NCI-H748 (cell line): ENCODE data around the gene HLA-A.
"Not testable (repeated sequence)": the region's sequence is repeated elsewhere in the genome, so short reads cannot be mapped to it uniquely, and the experiment has no call there.

ENCODE experiments used
- DNase-seq: peaks from one replicate; lab custom pipeline; 2025; ENCODE audit not compliant: unreplicated experiment; lab: John Stamatoyannopoulos, UW

The HLA-A gene

GRCh38 chr6:29959467-29959866 is 17.1 kb downstream of the HLA-A start:
- no peak for DNase-seq

- no peak for DNase-seq
These were observed 19.6 kb downstream of the HLA-A start for GRCh38 chr6:29961966-29962365.

- not testable (repeated sequence) for DNase-seq
These were observed 21.4 kb downstream of the HLA-A start for GRCh38 chr6:29963697-29964096.

- peak; percentile 43 for DNase-seq
These were observed 22.2 kb downstream of the HLA-A start for GRCh38 chr6:29964518-29964886.

- peak; percentile 94 for DNase-seq
These were observed 22.7 kb downstream of the HLA-A start for GRCh38 chr6:29964887-29965562.

GRCh38 chr6:29965563-29965872 is 23.2 kb downstream of the HLA-A start:
- peak; percentile 48 for DNase-seq

- peak; percentile 93 for DNase-seq
These were observed 23.7 kb downstream of the HLA-A start for GRCh38 chr6:29965873-29966601.

GRCh38 chr6:29967379-29968010 is 25.2 kb downstream of the HLA-A start:
- peak; percentile 76 for DNase-seq

GRCh38 chr6:29968130-29968529 is 25.8 kb downstream of the HLA-A start:
- no peak for DNase-seq

- no peak for DNase-seq
These were observed 26.6 kb downstream of the HLA-A start for GRCh38 chr6:29968905-29969304.

GRCh38 chr6:29970711-29971110 is 28.4 kb downstream of the HLA-A start:
- DNase-seq: no peak

- no peak for DNase-seq
These were observed 32.7 kb downstream of the HLA-A start for GRCh38 chr6:29974901-29975560.

GRCh38 chr6:29975561-29975907 is 33.2 kb downstream of the HLA-A start:
- no peak for DNase-seq

- DNase-seq: no peak
These were observed 33.9 kb downstream of the HLA-A start for GRCh38 chr6:29976253-29976587.

GRCh38 chr6:29976588-29977424 is 34.5 kb downstream of the HLA-A start:
- peak; percentile 85 for DNase-seq

- no peak for DNase-seq
These were observed 35.0 kb downstream of the HLA-A start for GRCh38 chr6:29977425-29977727.

- DNase-seq: not testable (repeated sequence)
These were observed 37.7 kb downstream of the HLA-A start for GRCh38 chr6:29980013-29980412.

GRCh38 chr6:29980511-29980910 is 38.2 kb downstream of the HLA-A start:
- no peak for DNase-seq

- DNase-seq: no peak
These were observed 39.0 kb downstream of the HLA-A start for GRCh38 chr6:29981211-29981812.

- no peak for DNase-seq
These were observed 39.8 kb downstream of the HLA-A start for GRCh38 chr6:29982097-29982496.

GRCh38 chr6:29984232-29984631 is 41.9 kb downstream of the HLA-A start:
- DNase-seq: no peak
